ENCODE measurements around the gene RDH12.
"Not testable (repeated sequence)": the region's sequence is repeated elsewhere in the genome, so short reads cannot be mapped to it uniquely, and the experiment has no call there.

RDH12 gene

DNA sequence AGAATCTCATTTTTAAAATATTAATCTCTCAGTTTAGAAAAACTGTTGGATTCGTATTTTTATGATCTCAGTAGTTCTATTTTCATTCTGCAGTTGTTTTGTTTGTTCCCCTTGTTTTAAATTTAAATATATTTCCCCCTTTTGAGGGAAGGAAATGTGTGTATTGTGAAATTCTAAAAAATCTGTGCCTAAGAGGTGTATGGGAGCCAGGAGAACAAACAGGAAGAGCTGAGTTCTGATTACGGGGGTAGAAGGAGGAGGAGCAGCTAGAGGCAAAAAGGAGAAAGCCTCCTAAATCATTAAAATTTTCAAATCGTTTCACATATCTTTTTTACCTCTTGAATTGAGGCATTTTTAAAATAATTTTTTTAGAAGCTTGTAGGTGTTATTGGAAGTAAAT is 2.3 kb downstream of the RDH12 start:
- Histone ChIP-seq H2BK5ac (ENCODE audit: low read depth, low read length, poor library complexity, severe bottlenecking) (no peak overlapping the region), H3K14ac (ENCODE audit: low read length in 2 of 2) (no peak overlapping the region), H3K23ac (ENCODE audit: low read length in 2 of 2) (no peak overlapping the region), H3K36me3 (ENCODE audit: control insufficient read depth in 1 of 2, insufficient read depth in 2 of 2, low read depth in 1 of 2, low read length in 2 of 2) (no peaks in the 10 kb centered on the region), H3K4me3 (ENCODE audit: insufficient read depth in 1 of 2, low read depth in 1 of 2, low read length in 2 of 2) (no peak overlapping the region), H2BK120ac (ENCODE audit: low read depth, low read length) (no peak overlapping the region), H3K18ac (ENCODE audit: low read depth in 1 of 2, low read length in 2 of 2) (no peak overlapping the region), H2BK12ac (ENCODE audit: low read length in 2 of 2) (no peak overlapping the region), H3K4ac (ENCODE audit: low read depth in 1 of 2, low read length in 2 of 2) (no peak overlapping the region), H3K9ac (ENCODE audit: low read length) (no peak overlapping the region), H4K8ac (ENCODE audit: low read length) (no peak overlapping the region), H2BK15ac (ENCODE audit: low read depth, poor library complexity, severe bottlenecking) (no peak overlapping the region), H3K4me2 (ENCODE audit: low read length, poor library complexity, severe bottlenecking) (no peak overlapping the region), H3K9me3 (ENCODE audit: control insufficient read depth, low read length) (no peaks in the 10 kb centered on the region), H2AFZ (ENCODE audit: low read depth, low read length) (no peak overlapping the region), H3K79me1 (replicated peaks; ENCODE audit: low read length, poor library complexity, severe bottlenecking) (no peaks in the 10 kb centered on the region), H4K91ac (ENCODE audit: low read length) (no peak overlapping the region), H3K27ac (ENCODE audit: low read length, poor library complexity, severe bottlenecking) (no peak overlapping the region), H2AK5ac (ENCODE audit: low read length, severe bottlenecking) (no peak overlapping the region), H3K4me1 (ENCODE audit: control insufficient read depth, insufficient read depth, low read depth, low read length) (no peaks in the 10 kb centered on the region), H3K27me3 (ENCODE audit: control insufficient read depth in 1 of 2, insufficient read depth in 1 of 2, low read length in 2 of 2) (no peaks in the 10 kb centered on the region)
- WGBS = no CpG with 5 or more reads among the region's 3 CpGs
- no peak for DNase-seq

- Histone ChIP-seq H3K79me1 (replicated peaks; ENCODE audit: low read length, poor library complexity, severe bottlenecking) (no peaks in the 10 kb centered on the region), H2BK12ac (ENCODE audit: low read length in 2 of 2) (no peak overlapping the region), H2BK5ac (ENCODE audit: low read depth, low read length, poor library complexity, severe bottlenecking) (no peak overlapping the region), H3K4me1 (ENCODE audit: control insufficient read depth, insufficient read depth, low read depth, low read length) (no peaks in the 10 kb centered on the region), H2BK15ac (ENCODE audit: low read depth, poor library complexity, severe bottlenecking) (no peak overlapping the region), H3K18ac (ENCODE audit: low read depth in 1 of 2, low read length in 2 of 2) (no peak overlapping the region), H3K14ac (ENCODE audit: low read length in 2 of 2) (no peak overlapping the region), H2AFZ (ENCODE audit: low read depth, low read length) (no peak overlapping the region), H3K36me3 (ENCODE audit: control insufficient read depth in 1 of 2, insufficient read depth in 2 of 2, low read depth in 1 of 2, low read length in 2 of 2) (no peaks in the 10 kb centered on the region), H3K4me2 (ENCODE audit: low read length, poor library complexity, severe bottlenecking) (no peak overlapping the region), H4K91ac (ENCODE audit: low read length) (no peak overlapping the region), H3K9ac (ENCODE audit: low read length) (no peak overlapping the region), H3K23ac (ENCODE audit: low read length in 2 of 2) (no peak overlapping the region), H3K4me3 (ENCODE audit: insufficient read depth in 1 of 2, low read depth in 1 of 2, low read length in 2 of 2) (no peak overlapping the region), H3K27me3 (ENCODE audit: control insufficient read depth in 1 of 2, insufficient read depth in 1 of 2, low read length in 2 of 2) (no peaks in the 10 kb centered on the region), H3K4ac (ENCODE audit: low read depth in 1 of 2, low read length in 2 of 2) (no peak overlapping the region), H3K9me3 (ENCODE audit: control insufficient read depth, low read length) (no peaks in the 10 kb centered on the region), H4K8ac (ENCODE audit: low read length) (no peak overlapping the region), H3K27ac (ENCODE audit: low read length, poor library complexity, severe bottlenecking) (no peak overlapping the region), H2AK5ac (ENCODE audit: low read length, severe bottlenecking) (no peak overlapping the region), H2BK120ac (ENCODE audit: low read depth, low read length) (no peak overlapping the region)
- peak; percentile 62 for DNase-seq
- 0% methylated on average over 3 of the region's 3 CpGs for WGBS
Observed at GRCh38 chr14:67704484-67705089, 2.9 kb downstream of the RDH12 start.

GRCh38 chr14:67705211-67705610 is 3.5 kb downstream of the RDH12 start:
- H4K8ac ChIP-seq (ENCODE audit: low read length) = no peak overlapping the region
- no peak overlapping the region for H3K4ac ChIP-seq (ENCODE audit: low read depth in 1 of 2, low read length in 2 of 2)
- H2AFZ ChIP-seq (ENCODE audit: low read depth, low read length) = no peak overlapping the region
- no peaks in the 10 kb centered on the region for H3K27me3 ChIP-seq (ENCODE audit: control insufficient read depth in 1 of 2, insufficient read depth in 1 of 2, low read length in 2 of 2)
- no peaks in the 10 kb centered on the region for H3K9me3 ChIP-seq (ENCODE audit: control insufficient read depth, low read length)
- H2BK15ac ChIP-seq (ENCODE audit: low read depth, poor library complexity, severe bottlenecking) = no peak overlapping the region
- no peak overlapping the region for H4K91ac ChIP-seq (ENCODE audit: low read length)
- 64% methylated on average over 3 of the region's 3 CpGs for WGBS
- no peaks in the 10 kb centered on the region for H3K79me1 ChIP-seq (replicated peaks; ENCODE audit: low read length, poor library complexity, severe bottlenecking)
- no peaks in the 10 kb centered on the region for H3K36me3 ChIP-seq (ENCODE audit: control insufficient read depth in 1 of 2, insufficient read depth in 2 of 2, low read depth in 1 of 2, low read length in 2 of 2)
- no peak overlapping the region for H3K9ac ChIP-seq (ENCODE audit: low read length)
- no peak for DNase-seq
- no peak overlapping the region for H3K18ac ChIP-seq (ENCODE audit: low read depth in 1 of 2, low read length in 2 of 2)
- no peak overlapping the region for H2BK120ac ChIP-seq (ENCODE audit: low read depth, low read length)
- H2BK5ac ChIP-seq (ENCODE audit: low read depth, low read length, poor library complexity, severe bottlenecking) = no peak overlapping the region
- H3K4me3 ChIP-seq (ENCODE audit: insufficient read depth in 1 of 2, low read depth in 1 of 2, low read length in 2 of 2) = no peak overlapping the region
- H2AK5ac ChIP-seq (ENCODE audit: low read length, severe bottlenecking) = no peak overlapping the region
- H3K27ac ChIP-seq (ENCODE audit: low read length, poor library complexity, severe bottlenecking) = no peak overlapping the region
- no peak overlapping the region for H3K4me2 ChIP-seq (ENCODE audit: low read length, poor library complexity, severe bottlenecking)
- no peaks in the 10 kb centered on the region for H3K4me1 ChIP-seq (ENCODE audit: control insufficient read depth, insufficient read depth, low read depth, low read length)
- no peak overlapping the region for H2BK12ac ChIP-seq (ENCODE audit: low read length in 2 of 2)
- no peak overlapping the region for H3K23ac ChIP-seq (ENCODE audit: low read length in 2 of 2)
- no peak overlapping the region for H3K14ac ChIP-seq (ENCODE audit: low read length in 2 of 2)

- not testable (repeated sequence) for H3K14ac ChIP-seq (ENCODE audit: low read length in 2 of 2); H2AK5ac ChIP-seq (ENCODE audit: low read length, severe bottlenecking); H2BK120ac ChIP-seq (ENCODE audit: low read depth, low read length); H3K23ac ChIP-seq (ENCODE audit: low read length in 2 of 2); H4K8ac ChIP-seq (ENCODE audit: low read length); H3K9ac ChIP-seq (ENCODE audit: low read length); H2AFZ ChIP-seq (ENCODE audit: low read depth, low read length); H3K36me3 ChIP-seq (ENCODE audit: control insufficient read depth in 1 of 2, insufficient read depth in 2 of 2, low read depth in 1 of 2, low read length in 2 of 2); DNase-seq; H3K4me3 ChIP-seq (ENCODE audit: insufficient read depth in 1 of 2, low read depth in 1 of 2, low read length in 2 of 2); H3K4me2 ChIP-seq (ENCODE audit: low read length, poor library complexity, severe bottlenecking); H2BK12ac ChIP-seq (ENCODE audit: low read length in 2 of 2); H3K4ac ChIP-seq (ENCODE audit: low read depth in 1 of 2, low read length in 2 of 2); H3K4me1 ChIP-seq (ENCODE audit: control insufficient read depth, insufficient read depth, low read depth, low read length); H3K18ac ChIP-seq (ENCODE audit: low read depth in 1 of 2, low read length in 2 of 2); H3K27ac ChIP-seq (ENCODE audit: low read length, poor library complexity, severe bottlenecking); H3K79me1 ChIP-seq (replicated peaks; ENCODE audit: low read length, poor library complexity, severe bottlenecking); H2BK15ac ChIP-seq (ENCODE audit: low read depth, poor library complexity, severe bottlenecking); H2BK5ac ChIP-seq (ENCODE audit: low read depth, low read length, poor library complexity, severe bottlenecking); H4K91ac ChIP-seq (ENCODE audit: low read length); H3K27me3 ChIP-seq (ENCODE audit: control insufficient read depth in 1 of 2, insufficient read depth in 1 of 2, low read length in 2 of 2); H3K9me3 ChIP-seq (ENCODE audit: control insufficient read depth, low read length)
Observed at GRCh38 chr14:67709346-67709745, 7.7 kb downstream of the RDH12 start.
